Left cardiac atrium (tissue), 4 donors: ENCODE measurements around the gene PCBP3. TPM values are rescaled to one million over a fixed set of nuclear protein-coding genes. Genes with fewer than 3 reads are reported as not detected.
A peak's percentile ranks its signal among the peaks of the same experiment; 100 is the strongest.
"Not testable (repeated sequence)": the region's sequence is repeated elsewhere in the genome, so short reads cannot be mapped to it uniquely, and the experiment has no call there.

ENCODE experiments used
- ATAC-seq, 2 donors: fragments of 200-7000 bp; cut with Tn5 transposase; one replicate each; pipeline ENCODE4 v1.9.1; 2020; ENCODE audit warnings: mild to moderate bottlenecking in 2 of 2, moderate library complexity in 2 of 2
- DNase-seq: peaks from one replicate; pipeline ENCODE4 v3.0.0-alpha.2; 2020
- intact Hi-C, 2 donors: fragments of 100-400 bp; cut with DNase I; formaldehyde crosslinking; loops; one replicate each; pipeline versions ENCODE4 v1.14.1 to v1.15.1; 2022 to 2023
- total RNA-seq, 2 donors: library from RNA; stranded (reverse); fragmentation: NEBNext Ultra II Directional; extraction: Animal tissue kit (Norgen Biotek cat#: 25700); gene quantifications; one replicate each; pipeline ENCODE4 v1.2.1, GENCODE V29; 2021
- donor health status: DM: no; HTN: yes; CAD: no.
- donor health status: DM: no; HTN: yes; CAD: no; lungs with severe emphysema.
- donor health status: DM: yes; HTN: yes; CAD: no.
- donor health status: Dilated cardiomyopathy.

PCBP3 gene
- total RNA-seq, 2 donors from 2014 or later, result 5.8 to 5.9 TPM

GRCh38 chr21:45709696-45710268 lies 66.3 kb downstream of the PCBP3 start:
- intact Hi-C loops, result no loop called here
- DNase-seq, result no peak
- no peak for ATAC-seq

DNA sequence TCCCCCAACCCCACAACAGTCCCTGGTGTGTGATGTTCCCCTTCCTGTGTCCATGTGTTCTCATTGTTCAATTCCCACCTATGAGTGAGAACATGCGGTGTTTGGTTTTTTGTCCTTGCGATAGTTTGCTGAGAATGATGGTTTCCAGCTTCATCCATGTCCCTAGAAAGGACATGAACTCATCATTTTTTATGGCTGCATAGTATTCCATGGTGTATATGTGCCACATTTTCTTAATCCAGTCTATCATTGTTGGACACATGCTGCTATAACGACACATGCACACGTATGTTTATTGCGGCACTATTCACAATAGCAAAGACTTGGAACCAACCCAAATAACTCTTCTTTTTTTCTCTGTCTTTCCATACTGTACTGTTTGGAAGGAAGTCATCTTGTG lies 66.8 kb downstream of the PCBP3 start:
- DNase-seq, ATAC-seq, intact Hi-C loops: not testable (repeated sequence)

GRCh38 chr21:45713613-45714012 lies 70.1 kb downstream of the PCBP3 start:
- intact Hi-C loops, result no loop called here
- no peak for ATAC-seq

GRCh38 chr21:45715441-45715840 lies 71.9 kb downstream of the PCBP3 start:
- DNase-seq, result no peak
- intact Hi-C loops, result no loop called here
- ATAC-seq, result no peak

More at GRCh38 chr21:45713613-45714012, 70.1 kb downstream of the PCBP3 start:
- no peak for DNase-seq

- ATAC-seq, result no peak
- DNase-seq, result no peak
- intact Hi-C loops, result no loop called here
These were observed 74.9 kb downstream of the PCBP3 start for GRCh38 chr21:45718413-45718812.

GRCh38 chr21:45719177-45719802 lies 75.8 kb downstream of the PCBP3 start:
- ATAC-seq (no peak), DNase-seq (no peak)
- intact Hi-C loops, result no loop called here

DNA sequence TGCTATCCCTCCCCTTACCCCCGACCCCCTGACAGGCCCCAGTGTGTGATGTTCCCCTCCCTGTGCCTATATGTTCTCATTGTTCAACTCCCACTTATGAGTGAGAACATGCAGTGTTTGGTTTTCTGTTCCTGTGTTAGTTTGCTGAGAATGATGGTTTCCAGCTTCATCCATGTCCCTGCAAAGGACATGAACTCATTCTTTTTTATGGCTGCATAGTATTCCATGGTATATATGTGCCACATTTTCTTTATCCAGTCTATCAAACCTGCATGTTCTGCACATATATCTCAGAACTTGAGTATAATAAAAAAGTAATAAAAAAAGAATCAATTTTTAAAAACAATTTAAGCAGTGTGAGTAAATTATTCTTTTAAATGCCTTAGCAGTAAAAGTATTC lies 76.7 kb downstream of the PCBP3 start:
- DNase-seq, ATAC-seq, intact Hi-C loops: not testable (repeated sequence)

- ATAC-seq (no peak), DNase-seq (no peak)
- intact Hi-C loops, result no loop called here
These were observed 78.1 kb downstream of the PCBP3 start for GRCh38 chr21:45721671-45722070.

DNA sequence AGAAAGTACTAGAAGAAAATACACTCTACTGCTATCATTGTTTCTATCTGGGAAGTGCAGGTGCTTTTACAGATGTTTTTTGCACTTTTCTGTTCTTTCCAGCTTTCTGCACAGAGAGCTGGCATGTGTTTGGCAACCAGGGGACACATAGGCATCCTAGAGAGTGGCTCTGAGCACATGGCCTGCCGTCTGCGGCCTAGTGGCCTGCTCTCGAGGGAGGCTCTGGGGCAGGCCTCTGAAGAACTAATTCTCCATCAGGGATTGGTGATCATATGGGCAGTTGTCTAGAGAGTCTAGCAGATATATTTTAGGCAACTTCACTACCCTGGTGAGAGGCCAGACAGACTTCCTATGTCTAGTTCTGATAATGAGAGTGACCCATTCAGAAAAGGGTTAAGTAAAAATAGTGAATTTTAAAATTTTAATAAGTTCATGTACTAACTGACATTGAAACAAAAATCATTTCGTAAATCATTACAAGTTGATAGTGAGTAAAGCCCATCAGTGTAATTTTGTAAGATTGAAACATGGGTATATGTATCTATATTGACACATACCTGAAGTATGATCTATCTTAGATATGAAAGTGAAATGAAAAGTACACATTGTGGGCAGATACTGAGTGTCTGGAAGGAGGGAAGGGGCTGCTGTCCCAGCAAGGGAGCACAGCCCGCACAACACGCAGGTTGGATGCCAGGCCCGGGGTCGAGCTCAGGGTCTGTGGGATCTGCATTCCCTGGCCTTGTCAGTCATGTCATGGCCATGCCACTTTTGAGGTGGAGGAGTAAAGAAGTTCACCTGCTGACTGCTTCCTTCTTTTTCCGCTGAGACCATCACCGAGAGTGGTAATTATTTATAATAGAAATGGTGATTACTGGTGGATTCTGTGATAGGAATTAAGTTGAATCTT lies 79.8 kb downstream of the PCBP3 start:
- ATAC-seq (no peak), DNase-seq (no peak)
- intact Hi-C loops, result no loop called here

- intact Hi-C loops, result no loop called here
- DNase-seq (peak; percentile 43), ATAC-seq (peak; percentile 85 to 93)
These were observed 80.9 kb downstream of the PCBP3 start for GRCh38 chr21:45724345-45724961.

DNA sequence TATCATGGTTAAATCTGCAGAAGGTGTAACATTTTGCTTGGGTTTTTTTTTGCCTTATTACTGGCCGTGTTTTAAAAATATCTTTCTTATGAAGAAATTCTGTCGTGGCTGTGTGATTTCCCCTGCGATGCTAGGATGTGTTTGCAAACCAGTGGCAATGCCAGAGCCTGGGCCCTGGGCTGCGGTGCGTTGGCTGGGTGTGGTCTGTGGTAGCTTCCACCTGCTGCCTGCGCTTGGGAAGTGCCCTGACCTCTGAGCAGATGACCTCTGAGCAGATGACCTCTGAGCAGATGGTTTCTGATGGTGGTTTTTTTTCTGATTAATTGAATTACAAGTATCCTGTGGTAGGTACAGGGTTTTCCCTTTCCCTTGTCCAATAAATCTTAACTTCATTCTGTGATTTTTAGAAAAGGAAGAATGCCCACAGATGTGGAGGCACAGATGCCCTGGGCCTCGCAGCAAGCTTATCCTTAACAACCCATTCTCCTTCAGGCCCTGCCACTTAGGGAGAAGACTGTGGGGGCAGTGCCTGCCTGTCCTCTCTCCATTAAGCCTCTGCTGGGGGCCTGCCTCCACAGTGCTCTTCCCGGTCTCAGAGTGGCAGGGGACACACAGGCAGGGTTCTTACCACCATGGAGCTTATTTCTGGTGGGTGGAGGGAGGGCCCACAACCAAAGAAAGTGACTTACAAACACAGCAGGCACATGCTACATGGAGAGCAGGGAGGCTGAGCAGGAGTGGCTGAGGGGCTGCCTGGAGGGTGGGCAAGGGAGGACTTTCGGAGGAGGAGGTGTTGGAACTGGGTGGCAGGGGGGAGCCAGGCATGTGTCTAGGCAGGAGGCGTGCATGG lies 81.7 kb downstream of the PCBP3 start:
- intact Hi-C loops, result no loop called here
- ATAC-seq (no peak), DNase-seq (no peak)

GRCh38 chr21:45725844-45726200 lies 82.3 kb downstream of the PCBP3 start:
- no peak for DNase-seq
- no peak for ATAC-seq
- intact Hi-C loops, result no loop called here

- ATAC-seq (no peak), DNase-seq (no peak)
- intact Hi-C loops, result no loop called here
These were observed 82.9 kb downstream of the PCBP3 start for GRCh38 chr21:45726438-45726837.

- DNase-seq, result no peak
- ATAC-seq, result peak in 1 of 2 donors; percentile 35
- intact Hi-C loops, result no loop called here
These were observed 83.9 kb downstream of the PCBP3 start for GRCh38 chr21:45727390-45727789.

DNA sequence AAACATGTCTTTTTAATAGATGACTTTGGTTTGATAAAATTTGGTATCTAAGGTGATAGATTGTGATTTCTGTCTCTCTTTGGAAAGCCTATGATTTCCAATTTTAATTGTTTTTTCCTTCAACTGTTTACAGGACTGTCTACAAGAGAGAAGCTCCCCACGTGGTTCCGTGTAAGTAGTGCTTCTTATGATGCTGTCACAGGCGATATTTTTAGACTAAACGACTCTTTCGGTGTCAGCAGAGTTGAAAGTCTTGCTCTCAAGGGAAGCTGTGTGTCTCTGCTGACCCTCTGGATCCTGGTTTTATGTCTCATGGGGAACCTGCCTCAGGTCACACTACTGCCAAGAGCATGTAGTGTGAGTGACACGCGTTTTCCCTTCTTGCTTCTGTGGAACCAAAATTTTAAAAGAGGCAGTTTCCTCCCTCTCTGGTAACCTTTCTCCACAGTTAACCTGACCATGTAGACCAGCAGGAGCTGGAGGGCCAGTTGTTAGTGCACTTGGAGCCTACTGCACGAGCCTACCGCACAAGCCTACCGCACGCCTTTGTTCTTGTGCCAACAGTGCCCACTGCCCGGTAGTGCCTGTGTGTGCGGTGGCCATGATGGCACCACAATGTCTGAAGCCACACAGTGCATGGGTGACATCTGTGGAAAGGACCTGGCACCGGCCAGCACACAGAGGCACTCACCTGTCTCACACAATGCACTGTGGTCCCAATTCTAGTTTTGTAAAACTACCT lies 91.9 kb downstream of the PCBP3 start:
- ATAC-seq (peak; percentile 30 to 39), DNase-seq (no peak)
- intact Hi-C loops, result no loop called here

- ATAC-seq (peak in 1 of 2 donors; percentile 73), DNase-seq (no peak)
- intact Hi-C loops, result no loop called here
These were observed 92.6 kb downstream of the PCBP3 start for GRCh38 chr21:45736042-45736689.

GRCh38 chr21:45736690-45737484 lies 93.4 kb downstream of the PCBP3 start:
- DNase-seq, result no peak
- intact Hi-C loops, result no loop called here
- ATAC-seq, result no peak
